ENCODE data around the gene TMEM255A.
A peak's percentile ranks its signal among the peaks of the same experiment; 100 is the strongest.

Gene TMEM255A

GRCh38 chrX:120308959-120309872 lies 2.0 kb downstream of the TMEM255A start:
- ChIA-PET POLR2A (ENCODE audit: low non-redundant PET) (no interaction called here), CTCF (interaction anchor here (0.5 to 1.3 kb wide), 5 partner anchors 34 to 175 kb away, joined by 3 to 4 read pairs (median 3); no protein-coding TSS in a partner anchor)
- peak; percentile 66 for TF ChIP-seq CTCF (conservative IDR thresholded peaks at IDR 0.05; ENCODE audit: low read depth)
- H3K27ac ChIP-seq = no peak overlapping the region
- DNase-seq (ENCODE audit: low spot score) = peak; percentile 25

GRCh38 chrX:120308558-120308957 lies 2.7 kb downstream of the TMEM255A start:
- H3K27ac ChIP-seq = no peak overlapping the region
- TF ChIP-seq CTCF (conservative IDR thresholded peaks at IDR 0.05; ENCODE audit: low read depth) = no peak
- DNase-seq (ENCODE audit: low spot score) = no peak
- CTCF ChIA-PET = interaction anchor here (1.3 kb wide), 1 partner anchor 33 kb away, joined by 4 read pairs; no protein-coding TSS in a partner anchor
- POLR2A ChIA-PET (ENCODE audit: low non-redundant PET) = no interaction called here

GRCh38 chrX:120306630-120307029 lies 4.6 kb downstream of the TMEM255A start:
- CTCF ChIA-PET = no interaction called here
- H3K27ac ChIP-seq = no peak overlapping the region
- POLR2A ChIA-PET (ENCODE audit: low non-redundant PET) = no interaction called here
- no peak for TF ChIP-seq CTCF (conservative IDR thresholded peaks at IDR 0.05; ENCODE audit: low read depth)
- DNase-seq (ENCODE audit: low spot score) = no peak

GRCh38 chrX:120305531-120306141 lies 5.6 kb downstream of the TMEM255A start:
- CTCF ChIA-PET = no interaction called here
- TF ChIP-seq CTCF (conservative IDR thresholded peaks at IDR 0.05; ENCODE audit: low read depth) = no peak
- no peak for DNase-seq (ENCODE audit: low spot score)
- no peak overlapping the region for H3K27ac ChIP-seq
- POLR2A ChIA-PET (ENCODE audit: low non-redundant PET) = no interaction called here

GRCh38 chrX:120304256-120304655 lies 7.0 kb downstream of the TMEM255A start:
- no peak overlapping the region for H3K27ac ChIP-seq
- CTCF ChIA-PET = no interaction called here
- POLR2A ChIA-PET (ENCODE audit: low non-redundant PET) = no interaction called here
- DNase-seq (ENCODE audit: low spot score) = no peak
- no peak for TF ChIP-seq CTCF (conservative IDR thresholded peaks at IDR 0.05; ENCODE audit: low read depth)

- ChIA-PET CTCF (no interaction called here), POLR2A (ENCODE audit: low non-redundant PET) (no interaction called here)
- TF ChIP-seq CTCF (conservative IDR thresholded peaks at IDR 0.05; ENCODE audit: low read depth) = no peak
- DNase-seq (ENCODE audit: low spot score) = no peak
- H3K27ac ChIP-seq = no peak overlapping the region
Measured at GRCh38 chrX:120302434-120302833, 8.8 kb downstream of the TMEM255A start.
